ENCODE results near the gene TCAF1.
"Not testable (repeated sequence)": the region's sequence is repeated elsewhere in the genome, so short reads cannot be mapped to it uniquely, and the experiment has no call there.

TCAF1 gene

GRCh38 chr7:143855443-143855842 is 46.5 kb downstream of the TCAF1 start:
- DNase-seq, result not testable (repeated sequence)

GRCh38 chr7:143850682-143851081 is 51.3 kb downstream of the TCAF1 start:
- DNase-seq, result no peak

GRCh38 chr7:143849785-143850479 is 52.0 kb downstream of the TCAF1 start:
- DNase-seq, result no peak

GRCh38 chr7:143848192-143848591 is 53.8 kb downstream of the TCAF1 start:
- DNase-seq, result no peak

- DNase-seq, result no peak
Measured at GRCh38 chr7:143846692-143847091, 55.3 kb downstream of the TCAF1 start.

- not testable (repeated sequence) for DNase-seq
Measured at GRCh38 chr7:143841696-143842095, 60.3 kb downstream of the TCAF1 start.

GRCh38 chr7:143840062-143840461 is 61.9 kb downstream of the TCAF1 start:
- DNase-seq, result not testable (repeated sequence)

- not testable (repeated sequence) for DNase-seq
Measured at GRCh38 chr7:143837223-143837622, 64.8 kb downstream of the TCAF1 start.

- not testable (repeated sequence) for DNase-seq
Measured at GRCh38 chr7:143836622-143837021, 65.4 kb downstream of the TCAF1 start.

GRCh38 chr7:143836088-143836487 is 65.9 kb downstream of the TCAF1 start:
- not testable (repeated sequence) for DNase-seq

- DNase-seq, result not testable (repeated sequence)
Measured at GRCh38 chr7:143826578-143826977, 75.4 kb downstream of the TCAF1 start.

GRCh38 chr7:143824295-143825135 is 77.5 kb downstream of the TCAF1 start:
- not testable (repeated sequence) for DNase-seq

- DNase-seq, result not testable (repeated sequence)
Measured at GRCh38 chr7:143823634-143824294, 78.2 kb downstream of the TCAF1 start.

GRCh38 chr7:143821392-143822277 is 80.3 kb downstream of the TCAF1 start:
- DNase-seq, result not testable (repeated sequence)

- not testable (repeated sequence) for DNase-seq
Measured at GRCh38 chr7:143817873-143818272, 84.1 kb downstream of the TCAF1 start.

GRCh38 chr7:143816471-143817133 is 85.4 kb downstream of the TCAF1 start:
- not testable (repeated sequence) for DNase-seq

GRCh38 chr7:143810639-143811038 is 91.3 kb downstream of the TCAF1 start:
- DNase-seq, result not testable (repeated sequence)

- DNase-seq, result not testable (repeated sequence)
Measured at GRCh38 chr7:143806664-143807071, 95.3 kb downstream of the TCAF1 start.
